ENCODE data around the gene TSPEAR. TPM values are rescaled to one million over a fixed set of nuclear protein-coding genes. Genes with fewer than 3 reads are reported as not detected.

TSPEAR gene
- total and polyA plus RNA-seq, 7 donors: not detected

DNA sequence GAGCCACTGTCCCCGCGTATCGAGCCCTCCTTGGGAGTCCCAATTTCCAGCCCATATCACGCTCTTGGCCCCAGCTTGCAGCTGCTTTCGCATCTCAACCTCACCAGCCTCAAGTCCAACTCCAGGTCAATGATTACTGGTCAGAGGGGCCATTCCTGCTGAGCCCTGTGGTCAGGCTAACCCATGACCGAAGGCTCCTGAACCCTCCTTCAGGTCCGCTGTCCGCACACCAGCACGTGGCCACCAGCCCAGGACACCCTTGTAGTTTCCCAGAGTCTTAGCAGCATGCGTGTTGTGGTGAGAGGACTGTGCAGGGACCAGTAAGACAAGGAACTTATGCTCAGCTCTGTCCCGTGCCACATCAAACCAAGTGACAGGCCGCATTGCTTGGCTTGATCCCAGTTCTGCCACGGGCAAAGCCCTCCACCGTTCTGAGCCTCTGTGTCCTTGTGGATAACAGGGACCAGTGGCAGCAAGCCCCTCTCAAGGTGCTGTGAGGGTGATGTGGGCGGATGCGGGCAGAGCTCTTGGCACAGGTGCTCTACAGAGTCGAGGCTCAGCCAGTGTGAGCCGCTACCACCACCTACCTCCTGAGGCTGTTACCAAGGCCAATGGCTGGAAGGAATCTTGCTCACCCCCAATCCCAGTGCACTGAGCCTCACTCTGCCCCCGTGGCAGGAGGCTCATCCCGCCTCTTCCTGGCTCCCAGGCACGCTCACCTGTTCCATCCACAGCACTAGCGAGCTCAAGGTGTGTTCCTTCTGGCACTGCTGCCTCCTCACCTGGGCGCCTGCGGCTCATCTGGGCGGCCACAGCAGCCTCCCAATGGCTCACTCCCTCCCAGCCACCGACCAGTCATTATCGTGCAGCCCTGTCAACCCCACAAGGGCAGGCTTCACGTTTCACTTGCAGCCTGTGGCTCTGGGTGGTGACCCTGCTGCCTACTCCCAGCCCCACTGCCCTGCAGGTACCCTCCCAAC, 191.7 kb downstream of the TSPEAR start:
- DNase-seq: peak in 1 of 2 donors; percentile 21
- Histone ChIP-seq H3K36me3 (ENCODE audit: insufficient read depth in 1 of 2, low read depth in 1 of 2) (no peaks in the 10 kb centered on the region), H3K4me3 (no peak overlapping the region), H3K4me1 (no peaks in the 10 kb centered on the region), H3K27ac (no peak overlapping the region), H3K9me3 (no peaks in the 10 kb centered on the region), H3K27me3 (ENCODE audit: insufficient read depth in 3 of 3, low read length in 2 of 3) (peaks cover 0 to 23% (median 12%) of the 10 kb centered on the region in 3 donors)
- TF ChIP-seq, protein P1, sequence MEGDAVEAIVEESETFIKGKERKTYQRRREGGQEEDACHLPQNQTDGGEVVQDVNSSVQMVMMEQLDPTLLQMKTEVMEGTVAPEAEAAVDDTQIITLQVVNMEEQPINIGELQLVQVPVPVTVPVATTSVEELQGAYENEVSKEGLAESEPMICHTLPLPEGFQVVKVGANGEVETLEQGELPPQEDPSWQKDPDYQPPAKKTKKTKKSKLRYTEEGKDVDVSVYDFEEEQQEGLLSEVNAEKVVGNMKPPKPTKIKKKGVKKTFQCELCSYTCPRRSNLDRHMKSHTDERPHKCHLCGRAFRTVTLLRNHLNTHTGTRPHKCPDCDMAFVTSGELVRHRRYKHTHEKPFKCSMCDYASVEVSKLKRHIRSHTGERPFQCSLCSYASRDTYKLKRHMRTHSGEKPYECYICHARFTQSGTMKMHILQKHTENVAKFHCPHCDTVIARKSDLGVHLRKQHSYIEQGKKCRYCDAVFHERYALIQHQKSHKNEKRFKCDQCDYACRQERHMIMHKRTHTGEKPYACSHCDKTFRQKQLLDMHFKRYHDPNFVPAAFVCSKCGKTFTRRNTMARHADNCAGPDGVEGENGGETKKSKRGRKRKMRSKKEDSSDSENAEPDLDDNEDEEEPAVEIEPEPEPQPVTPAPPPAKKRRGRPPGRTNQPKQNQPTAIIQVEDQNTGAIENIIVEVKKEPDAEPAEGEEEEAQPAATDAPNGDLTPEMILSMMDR (IDR thresholded peaks at IDR 0.05): no peak
- 84 to 86% (median 86%) methylated on average over 28 of the region's 28 CpGs for WGBS, 3 donors
- intact Hi-C loops (cut with DNase I): loop anchor here (10.0 kb wide), 2 partner anchors 275 to 415 kb away; no protein-coding TSS in a partner anchor
- no peak for ATAC-seq

DNA sequence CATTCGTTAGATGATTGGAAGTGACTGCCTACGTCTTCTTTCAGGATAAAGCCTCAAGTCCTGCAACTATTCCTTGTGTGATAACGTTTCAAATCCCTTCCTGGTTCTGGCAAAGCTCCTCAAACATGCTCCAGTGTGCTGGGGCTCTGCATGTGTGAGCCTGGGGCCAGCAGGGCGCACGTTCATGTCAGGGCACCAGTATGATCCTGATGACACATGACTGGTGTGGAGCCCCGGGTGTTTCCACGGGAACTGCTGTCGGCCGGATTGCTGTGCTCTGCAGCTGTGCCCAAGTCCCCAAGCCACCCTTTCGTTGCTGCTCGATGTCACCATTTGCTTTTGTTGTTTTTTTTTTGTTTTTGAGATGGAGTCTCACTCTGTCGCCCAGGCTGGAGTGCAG, 192.7 kb downstream of the TSPEAR start:
- DNase-seq (peak in 1 of 2 donors; percentile 13), ATAC-seq (no peak)
- Histone ChIP-seq H3K36me3 (ENCODE audit: insufficient read depth in 1 of 2, low read depth in 1 of 2) (no peaks in the 10 kb centered on the region), H3K9me3 (no peaks in the 10 kb centered on the region), H3K4me3 (no peak overlapping the region), H3K4me1 (no peaks in the 10 kb centered on the region), H3K27me3 (ENCODE audit: insufficient read depth in 3 of 3, low read length in 2 of 3) (peaks cover 0 to 23% (median 12%) of the 10 kb centered on the region in 3 donors), H3K27ac (no peak overlapping the region)
- TF ChIP-seq, protein P1 (IDR thresholded peaks at IDR 0.05): no peak
- intact Hi-C loops (cut with DNase I): loop anchor here (10.0 kb wide), 2 partner anchors 276 to 416 kb away; no protein-coding TSS in a partner anchor
- 34 to 36% (median 35%) methylated on average over 12 of the region's 12 CpGs for WGBS, 3 donors

DNA sequence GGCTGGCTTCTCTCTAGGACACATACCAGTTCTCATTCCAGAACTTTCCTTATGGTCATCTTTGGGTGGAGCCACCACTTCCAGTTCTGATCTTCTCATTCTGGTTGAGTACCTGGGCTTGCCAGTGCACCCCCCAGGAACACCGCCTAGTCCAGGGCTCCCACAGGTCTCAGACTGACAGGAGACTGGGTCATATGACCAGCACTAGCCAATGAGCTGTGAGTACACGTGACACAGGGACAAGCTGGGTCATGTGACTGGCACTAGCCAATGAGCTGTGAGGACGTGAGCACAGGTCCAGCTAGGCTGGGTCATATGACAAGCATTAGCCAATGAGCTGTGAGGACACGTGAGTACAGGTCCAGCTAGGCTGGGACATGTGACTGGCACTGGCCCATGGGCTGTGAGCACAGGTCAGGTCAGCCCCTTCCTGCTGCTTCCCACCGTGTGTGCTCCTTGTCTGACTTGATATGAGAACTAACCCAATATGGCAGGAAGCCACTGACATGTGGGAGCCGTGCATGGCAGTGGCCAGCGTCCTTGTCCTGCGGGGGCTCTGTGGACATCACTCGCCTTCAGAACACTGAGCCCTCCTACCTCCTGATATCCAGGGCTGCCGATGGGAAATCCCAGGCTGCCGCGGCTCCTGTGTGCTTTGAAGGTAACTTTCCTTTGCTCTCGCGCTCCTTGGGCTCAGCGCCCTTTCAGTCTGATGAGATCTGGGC, 194.0 kb downstream of the TSPEAR start:
- no peaks in the 10 kb centered on the region for H3K9me3 ChIP-seq
- ATAC-seq: no peak
- TF ChIP-seq, protein P1 (IDR thresholded peaks at IDR 0.05): no peak
- WGBS, 3 donors: 73 to 83% (median 75%) methylated on average over 15 of the region's 15 CpGs
- intact Hi-C loops (cut with DNase I): loop anchor here (10.0 kb wide), 2 partner anchors 277 to 417 kb away; no protein-coding TSS in a partner anchor
- peak in 1 of 2 donors; percentile 42 for DNase-seq
- H3K4me1 ChIP-seq: no peaks in the 10 kb centered on the region
- no peaks in the 10 kb centered on the region for H3K36me3 ChIP-seq (ENCODE audit: insufficient read depth in 1 of 2, low read depth in 1 of 2)
- no peak overlapping the region for H3K27ac ChIP-seq
- H3K27me3 ChIP-seq (ENCODE audit: insufficient read depth in 3 of 3, low read length in 2 of 3): peaks cover 0 to 33% (median 12%) of the 10 kb centered on the region in 3 donors
- no peak overlapping the region for H3K4me3 ChIP-seq

DNA sequence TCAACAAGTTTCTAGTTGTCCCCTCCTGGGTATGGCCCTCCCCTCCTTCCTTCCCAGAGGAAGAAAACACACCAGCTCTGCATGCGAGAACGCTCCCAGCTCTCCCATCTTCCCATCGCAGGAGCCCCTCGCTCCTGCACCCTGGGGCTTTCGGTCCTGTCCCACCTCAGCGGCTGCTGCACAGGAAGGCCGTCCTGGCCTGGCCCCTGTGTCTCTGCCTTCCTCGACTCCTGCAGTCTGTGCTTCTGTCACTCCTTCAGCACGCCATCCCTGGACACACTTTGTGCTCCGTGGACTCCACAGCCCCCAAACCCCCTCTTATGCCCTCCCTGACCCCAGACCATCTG, 194.6 kb downstream of the TSPEAR start:
- TF ChIP-seq, protein P1 (IDR thresholded peaks at IDR 0.05): no peak
- 76 to 79% (median 76%) methylated on average over 10 of the region's 10 CpGs for WGBS, 3 donors
- intact Hi-C loops (cut with DNase I): loop anchor here (10.0 kb wide), 2 partner anchors 278 to 418 kb away; no protein-coding TSS in a partner anchor

More for the DNA sequence above, 194.6 kb downstream of the TSPEAR start:
- ATAC-seq (no peak), DNase-seq (peak in 1 of 2 donors; percentile 12)
- Histone ChIP-seq H3K9me3 (no peaks in the 10 kb centered on the region), H3K4me3 (no peak overlapping the region), H3K36me3 (ENCODE audit: insufficient read depth in 1 of 2, low read depth in 1 of 2) (no peaks in the 10 kb centered on the region), H3K27me3 (ENCODE audit: insufficient read depth in 3 of 3, low read length in 2 of 3) (peaks cover 0 to 37% (median 12%) of the 10 kb centered on the region in 3 donors), H3K27ac (no peak overlapping the region), H3K4me1 (no peaks in the 10 kb centered on the region)

Measured in psoas muscle (tissue), 8 donors.